ENCODE measurements around the gene DHX35. TPM values are rescaled to one million over a fixed set of nuclear protein-coding genes. Genes with fewer than 3 reads are reported as not detected.

Gene DHX35
- total RNA-seq, 1 experiment from 2014 or later, result 11.2 TPM

DNA sequence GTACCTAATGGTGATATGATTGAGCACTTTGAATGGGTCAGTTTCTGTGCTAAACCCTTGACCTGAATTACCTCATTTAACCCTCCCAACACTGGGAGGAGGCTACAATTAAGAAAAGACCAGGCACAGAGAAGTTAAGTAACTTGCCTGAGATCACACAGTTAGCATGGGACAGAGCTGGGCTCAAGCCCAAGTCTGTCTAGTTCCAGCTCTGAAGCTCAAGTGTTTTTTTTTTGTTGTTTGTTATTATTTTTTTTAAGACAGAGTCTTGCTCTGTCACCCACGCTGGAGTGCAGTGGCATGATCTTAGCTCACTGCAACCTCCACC lies 31.9 kb upstream of the DHX35 start:
- no TSS peak for BruUV-seq (replicated peaks)
- peaks cover 14 to 44% of the 10 kb centered on the region in 2 experiments for H3K4me1 ChIP-seq (ENCODE audit: control insufficient read depth in 1 of 2, insufficient read depth in 2 of 2, low read length in 2 of 2)
- no peak overlapping the region for H3K27ac ChIP-seq (ENCODE audit: low read depth, low read length)
- H3K36me3 ChIP-seq (ENCODE audit: control insufficient read depth in 1 of 2, insufficient read depth in 2 of 2, low read length in 2 of 2), result peaks cover 3 to 9% of the 10 kb centered on the region in 2 experiments; a peak in 2 of 4 replicates
- CTCF ChIA-PET, result no interaction called here
- no peaks in the 10 kb centered on the region for H3K9me3 ChIP-seq (ENCODE audit: control insufficient read depth in 1 of 2, insufficient read depth in 1 of 2, low read depth in 1 of 2, low read length in 2 of 2)
- no peaks in the 10 kb centered on the region for H3K27me3 ChIP-seq (ENCODE audit: insufficient read depth, low read length)
- intact Hi-C loops (cut with micrococcal nuclease), result no loop called here
- no peak overlapping the region for H3K9ac ChIP-seq (ENCODE audit: low read length)
- ATAC-seq (no peak), DNase-seq (ENCODE audit: low read depth, low spot score) (no peak)
- no peak overlapping the region for H3K4me2 ChIP-seq (ENCODE audit: low read length)
- H3K9me2 ChIP-seq (ENCODE audit: insufficient read depth), result no peaks in the 10 kb centered on the region
- no peak overlapping the region for H3K4me3 ChIP-seq (replicated peaks in 1 of 2; ENCODE audit: low read depth in 1 of 2, low read length in 2 of 2)
- H2AFZ ChIP-seq (ENCODE audit: low read depth, low read length, poor library complexity, severe bottlenecking), result no peak overlapping the region
- RAD21 ChIA-PET (ENCODE audit: low non-redundant PET in 1 of 2, low total read pairs in 2 of 2, uncharacterized antibody in 2 of 2, unreplicated experiment in 2 of 2), result no interaction called here
- POLR2A ChIA-PET, result interaction anchor here (1.0 to 1.7 kb wide), 2 partner anchors 32 to 301 kb away, joined by 3 to 5 read pairs; partner anchors contain the start of gene DHX35
- TF ChIP-seq EGR1 (IDR thresholded peaks at IDR 0.05; ENCODE audit: low read depth) (no peak), JUND (IDR thresholded peaks at IDR 0.05) (no peak), SIN3A (IDR thresholded peaks at IDR 0.05; ENCODE audit: low read depth) (no peak), RAD21 (IDR thresholded peaks at IDR 0.05; ENCODE audit: low read depth) (no peak), YY1 (IDR thresholded peaks at IDR 0.05; ENCODE audit: extremely low read depth, insufficient replicate concordance, low read depth, low read length) (no peak)
- TF ChIP-seq, protein P1, sequence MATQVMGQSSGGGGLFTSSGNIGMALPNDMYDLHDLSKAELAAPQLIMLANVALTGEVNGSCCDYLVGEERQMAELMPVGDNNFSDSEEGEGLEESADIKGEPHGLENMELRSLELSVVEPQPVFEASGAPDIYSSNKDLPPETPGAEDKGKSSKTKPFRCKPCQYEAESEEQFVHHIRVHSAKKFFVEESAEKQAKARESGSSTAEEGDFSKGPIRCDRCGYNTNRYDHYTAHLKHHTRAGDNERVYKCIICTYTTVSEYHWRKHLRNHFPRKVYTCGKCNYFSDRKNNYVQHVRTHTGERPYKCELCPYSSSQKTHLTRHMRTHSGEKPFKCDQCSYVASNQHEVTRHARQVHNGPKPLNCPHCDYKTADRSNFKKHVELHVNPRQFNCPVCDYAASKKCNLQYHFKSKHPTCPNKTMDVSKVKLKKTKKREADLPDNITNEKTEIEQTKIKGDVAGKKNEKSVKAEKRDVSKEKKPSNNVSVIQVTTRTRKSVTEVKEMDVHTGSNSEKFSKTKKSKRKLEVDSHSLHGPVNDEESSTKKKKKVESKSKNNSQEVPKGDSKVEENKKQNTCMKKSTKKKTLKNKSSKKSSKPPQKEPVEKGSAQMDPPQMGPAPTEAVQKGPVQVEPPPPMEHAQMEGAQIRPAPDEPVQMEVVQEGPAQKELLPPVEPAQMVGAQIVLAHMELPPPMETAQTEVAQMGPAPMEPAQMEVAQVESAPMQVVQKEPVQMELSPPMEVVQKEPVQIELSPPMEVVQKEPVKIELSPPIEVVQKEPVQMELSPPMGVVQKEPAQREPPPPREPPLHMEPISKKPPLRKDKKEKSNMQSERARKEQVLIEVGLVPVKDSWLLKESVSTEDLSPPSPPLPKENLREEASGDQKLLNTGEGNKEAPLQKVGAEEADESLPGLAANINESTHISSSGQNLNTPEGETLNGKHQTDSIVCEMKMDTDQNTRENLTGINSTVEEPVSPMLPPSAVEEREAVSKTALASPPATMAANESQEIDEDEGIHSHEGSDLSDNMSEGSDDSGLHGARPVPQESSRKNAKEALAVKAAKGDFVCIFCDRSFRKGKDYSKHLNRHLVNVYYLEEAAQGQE (IDR thresholded peaks at IDR 0.05; ENCODE audit: low read depth), result no peak
- peaks cover 89% of the 10 kb centered on the region for H3K79me2 ChIP-seq (ENCODE audit: insufficient read depth, low read length)
- 0 out of 2 replicates have a peak, but pooled peaks cover 4% of the 10 kb centered on the region for H4K20me1 ChIP-seq (ENCODE audit: insufficient read depth)

DNA sequence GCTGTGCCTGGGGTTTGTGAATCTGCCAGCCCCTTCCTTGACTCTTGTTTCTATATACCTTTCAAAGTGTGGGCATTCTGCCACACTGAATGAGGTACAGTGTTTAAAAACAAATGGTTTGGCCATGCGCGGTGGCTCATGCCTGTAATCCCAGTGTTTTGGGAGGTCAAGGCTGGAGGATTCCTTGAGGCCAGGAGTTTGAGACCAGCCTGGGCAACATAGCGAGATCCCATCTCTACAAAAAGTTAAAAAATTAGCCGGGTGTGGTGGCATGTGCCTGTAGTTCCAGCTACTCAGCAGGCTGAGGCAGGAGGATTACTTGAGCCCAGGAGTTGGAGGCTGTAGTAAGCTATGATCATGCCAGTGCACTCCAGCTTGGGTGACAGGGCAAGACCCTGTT lies 30.2 kb upstream of the DHX35 start:
- H3K9ac ChIP-seq (ENCODE audit: low read length), result no peak overlapping the region
- intact Hi-C loops (cut with micrococcal nuclease), result loop anchor here (2.0 kb wide), 1 partner anchor 31 kb away; the partner anchor contains the start of gene DHX35
- H3K36me3 ChIP-seq (ENCODE audit: control insufficient read depth in 1 of 2, insufficient read depth in 2 of 2, low read length in 2 of 2), result peaks cover 3 to 25% of the 10 kb centered on the region in 2 experiments; a peak in 2 of 4 replicates
- RAD21 ChIA-PET (ENCODE audit: low non-redundant PET in 1 of 2, low total read pairs in 2 of 2, uncharacterized antibody in 2 of 2, unreplicated experiment in 2 of 2), result no interaction called here
- H3K27me3 ChIP-seq (ENCODE audit: insufficient read depth, low read length), result no peaks in the 10 kb centered on the region
- CTCF ChIA-PET, result no interaction called here
- no peak overlapping the region for H3K4me3 ChIP-seq (replicated peaks in 1 of 2; ENCODE audit: low read depth in 1 of 2, low read length in 2 of 2)
- ATAC-seq, result no peak
- DNase-seq (ENCODE audit: low read depth, low spot score), result no peak
- H3K4me1 ChIP-seq (ENCODE audit: control insufficient read depth in 1 of 2, insufficient read depth in 2 of 2, low read length in 2 of 2), result peaks cover 24 to 50% of the 10 kb centered on the region in 2 experiments
- H4K20me1 ChIP-seq (ENCODE audit: insufficient read depth), result peaks cover 7% of the 10 kb centered on the region; the same call in 1 of the 2 replicates
- no peaks in the 10 kb centered on the region for H3K9me2 ChIP-seq (ENCODE audit: insufficient read depth)
- no peak overlapping the region for H3K4me2 ChIP-seq (ENCODE audit: low read length)
- POLR2A ChIA-PET, result no interaction called here
- BruUV-seq (replicated peaks), result no TSS peak
- H3K9me3 ChIP-seq (ENCODE audit: control insufficient read depth in 1 of 2, insufficient read depth in 1 of 2, low read depth in 1 of 2, low read length in 2 of 2), result no peaks in the 10 kb centered on the region
- peaks cover 100% of the 10 kb centered on the region for H3K79me2 ChIP-seq (ENCODE audit: insufficient read depth, low read length)
- H3K27ac ChIP-seq (ENCODE audit: low read depth, low read length), result no peak overlapping the region
- no peak overlapping the region for H2AFZ ChIP-seq (ENCODE audit: low read depth, low read length, poor library complexity, severe bottlenecking)
- TF ChIP-seq RAD21 (IDR thresholded peaks at IDR 0.05; ENCODE audit: low read depth) (no peak), POLR2A (IDR thresholded peaks at IDR 0.05; ENCODE audit: borderline replicate concordance, extremely low read depth, insufficient read depth, insufficient read length) (no peak), FOSL1 (IDR thresholded peaks at IDR 0.05; ENCODE audit: low read depth) (no peak), JUND (IDR thresholded peaks at IDR 0.05) (no peak), ZNF274 (IDR thresholded peaks at IDR 0.05; ENCODE audit: low read depth, low read length) (no peak), TCF7L2 (IDR thresholded peaks at IDR 0.05; ENCODE audit: borderline replicate concordance, extremely low read depth, insufficient read depth, insufficient read length) (no peak)
- TF ChIP-seq, protein P2, sequence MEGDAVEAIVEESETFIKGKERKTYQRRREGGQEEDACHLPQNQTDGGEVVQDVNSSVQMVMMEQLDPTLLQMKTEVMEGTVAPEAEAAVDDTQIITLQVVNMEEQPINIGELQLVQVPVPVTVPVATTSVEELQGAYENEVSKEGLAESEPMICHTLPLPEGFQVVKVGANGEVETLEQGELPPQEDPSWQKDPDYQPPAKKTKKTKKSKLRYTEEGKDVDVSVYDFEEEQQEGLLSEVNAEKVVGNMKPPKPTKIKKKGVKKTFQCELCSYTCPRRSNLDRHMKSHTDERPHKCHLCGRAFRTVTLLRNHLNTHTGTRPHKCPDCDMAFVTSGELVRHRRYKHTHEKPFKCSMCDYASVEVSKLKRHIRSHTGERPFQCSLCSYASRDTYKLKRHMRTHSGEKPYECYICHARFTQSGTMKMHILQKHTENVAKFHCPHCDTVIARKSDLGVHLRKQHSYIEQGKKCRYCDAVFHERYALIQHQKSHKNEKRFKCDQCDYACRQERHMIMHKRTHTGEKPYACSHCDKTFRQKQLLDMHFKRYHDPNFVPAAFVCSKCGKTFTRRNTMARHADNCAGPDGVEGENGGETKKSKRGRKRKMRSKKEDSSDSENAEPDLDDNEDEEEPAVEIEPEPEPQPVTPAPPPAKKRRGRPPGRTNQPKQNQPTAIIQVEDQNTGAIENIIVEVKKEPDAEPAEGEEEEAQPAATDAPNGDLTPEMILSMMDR (IDR thresholded peaks at IDR 0.05 in 2 of 3, conservative IDR thresholded peaks at IDR 0.05 in 1 of 3; ENCODE audit: borderline replicate concordance in 1 of 3, insufficient read depth in 1 of 3, low read depth in 2 of 3, low read length in 2 of 3), result no peak
- TF ChIP-seq, protein P3, sequence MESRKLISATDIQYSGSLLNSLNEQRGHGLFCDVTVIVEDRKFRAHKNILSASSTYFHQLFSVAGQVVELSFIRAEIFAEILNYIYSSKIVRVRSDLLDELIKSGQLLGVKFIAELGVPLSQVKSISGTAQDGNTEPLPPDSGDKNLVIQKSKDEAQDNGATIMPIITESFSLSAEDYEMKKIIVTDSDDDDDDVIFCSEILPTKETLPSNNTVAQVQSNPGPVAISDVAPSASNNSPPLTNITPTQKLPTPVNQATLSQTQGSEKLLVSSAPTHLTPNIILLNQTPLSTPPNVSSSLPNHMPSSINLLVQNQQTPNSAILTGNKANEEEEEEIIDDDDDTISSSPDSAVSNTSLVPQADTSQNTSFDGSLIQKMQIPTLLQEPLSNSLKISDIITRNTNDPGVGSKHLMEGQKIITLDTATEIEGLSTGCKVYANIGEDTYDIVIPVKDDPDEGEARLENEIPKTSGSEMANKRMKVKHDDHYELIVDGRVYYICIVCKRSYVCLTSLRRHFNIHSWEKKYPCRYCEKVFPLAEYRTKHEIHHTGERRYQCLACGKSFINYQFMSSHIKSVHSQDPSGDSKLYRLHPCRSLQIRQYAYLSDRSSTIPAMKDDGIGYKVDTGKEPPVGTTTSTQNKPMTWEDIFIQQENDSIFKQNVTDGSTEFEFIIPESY (IDR thresholded peaks at IDR 0.05; ENCODE audit: extremely low read depth, insufficient replicate concordance, low read length), result no peak

Data from HCT116 (cell line).